Measurements from ENCODE around the gene FIS1. TPM values are rescaled to one million over a fixed set of nuclear protein-coding genes. Genes with fewer than 3 reads are reported as not detected.

Gene FIS1
- total RNA-seq, 1 donor from 2014 or later, result 92.2 TPM

- H3K27ac ChIP-seq, result no peak overlapping the region
- peaks cover 8% of the 10 kb centered on the region for H3K4me1 ChIP-seq
- H3K9ac ChIP-seq, result no peak overlapping the region
- no peaks in the 10 kb centered on the region for H4K20me1 ChIP-seq (ENCODE audit: low read depth)
- H3K4me2 ChIP-seq, result peak overlapping the region; percentile 99
- Mint-ChIP-seq H3K27ac (peak overlapping the region; percentile 88), H3K36me3 (no peaks in the 10 kb centered on the region), H3K4me3 (peak overlapping the region; percentile 98), H3K27me3 (ENCODE audit: insufficient read depth, low read depth) (peaks cover 12% of the 10 kb centered on the region), H3K4me1 (peaks cover 28% of the 10 kb centered on the region), H3K9me3 (no peaks in the 10 kb centered on the region)
- H3K79me2 ChIP-seq (ENCODE audit: low read depth), result peaks cover 29% of the 10 kb centered on the region
- peaks cover 12% of the 10 kb centered on the region for H3F3A ChIP-seq (ENCODE audit: low read depth)
- no peaks in the 10 kb centered on the region for H3K27me3 ChIP-seq
- peak overlapping the region; percentile 92 for H2AFZ ChIP-seq (replicated peaks)
- H3K36me3 ChIP-seq, result no peaks in the 10 kb centered on the region
- no peak for DNase-seq (ENCODE audit: low spot score)
- H3K4me3 ChIP-seq, result peak overlapping the region; percentile 91
- H3K9me3 ChIP-seq (ENCODE audit: low read depth), result no peaks in the 10 kb centered on the region
- TF ChIP-seq EZH2 (IDR thresholded peaks at IDR 0.05) (no peak), CTCF (IDR thresholded peaks at IDR 0.05) (no peak), EZH2phosphoT487 (IDR thresholded peaks at IDR 0.05) (no peak)
Measured at GRCh38 chr7:101216001-101216859, 28.7 kb downstream of the FIS1 start.

GRCh38 chr7:101212014-101212413, 32.9 kb downstream of the FIS1 start:
- H3K36me3 Mint-ChIP-seq, result peaks cover 2% of the 10 kb centered on the region
- no peak overlapping the region for H3K27ac Mint-ChIP-seq
- no peaks in the 10 kb centered on the region for H3K79me2 ChIP-seq (ENCODE audit: low read depth)
- H3K9me3 ChIP-seq (ENCODE audit: low read depth), result no peaks in the 10 kb centered on the region
- H2AFZ ChIP-seq (replicated peaks), result no peak overlapping the region
- no peak overlapping the region for H3K27ac ChIP-seq
- H4K20me1 ChIP-seq (ENCODE audit: low read depth), result no peaks in the 10 kb centered on the region
- no peaks in the 10 kb centered on the region for H3K4me1 ChIP-seq
- peaks cover 3% of the 10 kb centered on the region for H3F3A ChIP-seq (ENCODE audit: low read depth)
- H3K27me3 ChIP-seq, result no peaks in the 10 kb centered on the region
- DNase-seq (ENCODE audit: low spot score), result no peak
- H3K4me1 Mint-ChIP-seq, result peaks cover 14% of the 10 kb centered on the region
- no peaks in the 10 kb centered on the region for H3K36me3 ChIP-seq
- no peak overlapping the region for H3K9ac ChIP-seq
- no peaks in the 10 kb centered on the region for H3K9me3 Mint-ChIP-seq
- TF ChIP-seq CTCF (IDR thresholded peaks at IDR 0.05) (no peak), EZH2phosphoT487 (IDR thresholded peaks at IDR 0.05) (no peak), EZH2 (IDR thresholded peaks at IDR 0.05) (no peak)
- no peak overlapping the region for H3K4me2 ChIP-seq
- H3K4me3 ChIP-seq, result no peak overlapping the region
- H3K4me3 Mint-ChIP-seq, result no peak overlapping the region
- H3K27me3 Mint-ChIP-seq (ENCODE audit: insufficient read depth, low read depth), result peaks cover 5% of the 10 kb centered on the region

- H4K20me1 ChIP-seq (ENCODE audit: low read depth), result no peaks in the 10 kb centered on the region
- H2AFZ ChIP-seq (replicated peaks), result no peak overlapping the region
- peaks cover 11% of the 10 kb centered on the region for H3K4me1 Mint-ChIP-seq
- H3K27ac Mint-ChIP-seq, result no peak overlapping the region
- DNase-seq (ENCODE audit: low spot score), result no peak
- H3K36me3 ChIP-seq, result no peaks in the 10 kb centered on the region
- no peaks in the 10 kb centered on the region for H3F3A ChIP-seq (ENCODE audit: low read depth)
- H3K9ac ChIP-seq, result no peak overlapping the region
- no peak for TF ChIP-seq CTCF (IDR thresholded peaks at IDR 0.05)
- no peak for TF ChIP-seq EZH2 (IDR thresholded peaks at IDR 0.05)
- TF ChIP-seq EZH2phosphoT487 (IDR thresholded peaks at IDR 0.05), result no peak
- no peak overlapping the region for H3K4me3 Mint-ChIP-seq
- H3K4me2 ChIP-seq, result no peak overlapping the region
- no peaks in the 10 kb centered on the region for H3K9me3 Mint-ChIP-seq
- H3K4me1 ChIP-seq, result no peaks in the 10 kb centered on the region
- peaks cover 2% of the 10 kb centered on the region for H3K36me3 Mint-ChIP-seq
- H3K4me3 ChIP-seq, result no peak overlapping the region
- no peak overlapping the region for H3K27ac ChIP-seq
- no peaks in the 10 kb centered on the region for H3K27me3 ChIP-seq
- no peaks in the 10 kb centered on the region for H3K79me2 ChIP-seq (ENCODE audit: low read depth)
- H3K9me3 ChIP-seq (ENCODE audit: low read depth), result no peaks in the 10 kb centered on the region
- peaks cover 5% of the 10 kb centered on the region for H3K27me3 Mint-ChIP-seq (ENCODE audit: insufficient read depth, low read depth)
Measured at GRCh38 chr7:101211501-101211900, 33.4 kb downstream of the FIS1 start.
